MM.1S (cell line): ENCODE measurements around the gene FLNC.

ENCODE experiments used
- EZH2 ChIP-seq: fragments of 300-600 bp; sonication (generic); optimal IDR thresholded peaks from 2 replicates; pipeline ENCODE3; 2017; ENCODE audit warnings: low read depth, mild to moderate bottlenecking, antibody characterized with exemption, low read length, mixed read lengths
- TF ChIP-seq, protein P1 (sequence below): fragments of 300-600 bp; sonication (generic); IDR thresholded peaks from 2 replicates; pipeline ENCODE4 v1.5.1; 2016; ENCODE audit warnings: antibody characterized with exemption, low read length, mixed read lengths

DNA sequence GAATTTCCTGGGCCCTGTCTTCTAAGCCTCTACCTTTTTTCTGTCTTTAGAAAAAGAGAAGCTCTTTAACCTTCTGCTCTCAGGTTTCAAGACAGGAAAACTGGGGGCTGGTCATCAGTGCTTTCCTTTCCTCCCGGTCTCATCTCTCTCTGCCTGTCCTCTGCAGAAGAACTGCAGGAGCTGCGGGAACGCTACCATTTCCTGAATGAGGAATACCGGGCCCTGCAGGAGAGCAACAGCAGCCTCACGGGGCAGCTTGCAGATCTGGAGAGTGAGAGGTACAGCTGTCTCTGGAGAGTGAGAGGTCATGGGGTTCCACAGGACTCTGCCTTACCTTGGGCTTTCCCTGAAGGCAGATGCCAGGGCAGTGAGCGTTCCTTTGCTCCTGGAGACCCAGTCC lies 25.7 kb upstream of the FLNC start:
- TF ChIP-seq, protein P1, sequence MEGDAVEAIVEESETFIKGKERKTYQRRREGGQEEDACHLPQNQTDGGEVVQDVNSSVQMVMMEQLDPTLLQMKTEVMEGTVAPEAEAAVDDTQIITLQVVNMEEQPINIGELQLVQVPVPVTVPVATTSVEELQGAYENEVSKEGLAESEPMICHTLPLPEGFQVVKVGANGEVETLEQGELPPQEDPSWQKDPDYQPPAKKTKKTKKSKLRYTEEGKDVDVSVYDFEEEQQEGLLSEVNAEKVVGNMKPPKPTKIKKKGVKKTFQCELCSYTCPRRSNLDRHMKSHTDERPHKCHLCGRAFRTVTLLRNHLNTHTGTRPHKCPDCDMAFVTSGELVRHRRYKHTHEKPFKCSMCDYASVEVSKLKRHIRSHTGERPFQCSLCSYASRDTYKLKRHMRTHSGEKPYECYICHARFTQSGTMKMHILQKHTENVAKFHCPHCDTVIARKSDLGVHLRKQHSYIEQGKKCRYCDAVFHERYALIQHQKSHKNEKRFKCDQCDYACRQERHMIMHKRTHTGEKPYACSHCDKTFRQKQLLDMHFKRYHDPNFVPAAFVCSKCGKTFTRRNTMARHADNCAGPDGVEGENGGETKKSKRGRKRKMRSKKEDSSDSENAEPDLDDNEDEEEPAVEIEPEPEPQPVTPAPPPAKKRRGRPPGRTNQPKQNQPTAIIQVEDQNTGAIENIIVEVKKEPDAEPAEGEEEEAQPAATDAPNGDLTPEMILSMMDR, result no peak
- TF ChIP-seq EZH2, result no peak
